ENCODE data around the gene LHX6.

LHX6 gene

GRCh38 chr9:122228568-122229484, at the start of gene LHX6:
TSS of gene LHX6 (minus strand) at chr9:122228957. CDS start at chr9:122228740, 217 bp downstream.
- DNase-seq, result peak; percentile 46

DNA sequence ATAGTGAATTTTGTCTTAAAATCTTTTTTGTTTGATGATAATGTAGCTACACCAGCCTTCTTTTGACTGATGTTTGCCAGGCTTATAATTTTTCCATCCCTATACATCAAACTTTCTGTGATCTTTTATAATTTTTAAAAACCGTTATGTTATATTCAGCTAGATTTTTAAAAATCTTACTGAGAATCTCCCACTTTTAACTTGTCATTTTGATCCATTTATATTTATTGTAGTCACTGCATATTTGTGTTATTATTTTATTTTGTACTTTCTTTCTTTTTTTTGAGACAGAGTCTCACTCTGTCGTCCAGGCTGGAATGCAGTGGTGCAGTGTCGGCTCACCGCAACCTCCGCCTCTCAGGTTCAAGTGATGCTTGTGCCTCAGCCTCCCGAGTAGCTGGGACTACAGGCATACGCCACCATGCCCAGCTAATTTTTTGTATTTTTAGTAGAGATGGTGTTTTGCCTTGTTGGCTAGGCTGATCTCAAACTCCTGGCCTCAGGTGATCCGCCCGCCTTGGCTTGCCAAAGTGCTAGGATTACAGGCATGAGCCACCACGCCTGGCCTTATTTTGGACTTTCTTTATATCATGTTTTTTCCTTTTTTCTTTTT, 48.6 kb upstream of the LHX6 start:
- DNase-seq, result no peak

- DNase-seq, result no peak
Measured at GRCh38 chr9:122276096-122276495, 47.3 kb upstream of the LHX6 start.

- no peak for DNase-seq
Measured at GRCh38 chr9:122274055-122274454, 45.3 kb upstream of the LHX6 start.

DNA sequence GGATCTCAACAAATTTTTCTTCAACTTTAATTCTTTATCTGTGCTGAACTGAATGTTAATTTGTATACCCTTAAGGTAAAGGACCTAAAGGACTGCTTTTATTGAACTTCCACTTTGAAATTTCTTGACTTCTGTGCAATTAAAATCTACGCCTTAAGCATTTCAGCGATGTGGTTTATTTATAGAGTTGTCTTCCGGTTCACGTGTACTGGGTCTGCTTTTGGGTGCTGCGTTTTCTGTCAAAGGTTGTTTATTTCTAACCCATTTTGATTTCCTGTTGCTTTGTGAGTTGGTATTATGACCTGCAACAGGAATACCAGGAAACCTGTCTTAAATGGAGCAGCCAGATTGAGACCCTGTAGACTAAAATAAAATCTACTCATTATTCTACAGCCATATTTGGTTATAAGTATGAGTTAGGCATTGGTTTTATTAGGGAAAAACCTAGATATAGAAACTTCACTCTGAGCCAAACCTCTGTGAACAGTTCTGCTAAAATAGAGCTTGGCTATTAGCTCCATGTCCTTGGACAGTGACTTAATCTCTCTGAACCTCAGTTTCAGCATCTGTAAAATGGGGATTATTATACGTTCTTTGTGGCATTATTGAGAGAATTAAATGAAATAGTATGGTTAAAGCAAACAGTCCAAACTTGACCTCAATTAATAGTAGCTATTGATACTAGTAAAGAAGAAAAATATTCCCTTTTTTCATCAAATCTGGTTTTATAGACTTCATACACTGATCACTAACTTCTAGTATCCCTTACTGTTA, 39.5 kb upstream of the LHX6 start:
- DNase-seq, result no peak

DNA sequence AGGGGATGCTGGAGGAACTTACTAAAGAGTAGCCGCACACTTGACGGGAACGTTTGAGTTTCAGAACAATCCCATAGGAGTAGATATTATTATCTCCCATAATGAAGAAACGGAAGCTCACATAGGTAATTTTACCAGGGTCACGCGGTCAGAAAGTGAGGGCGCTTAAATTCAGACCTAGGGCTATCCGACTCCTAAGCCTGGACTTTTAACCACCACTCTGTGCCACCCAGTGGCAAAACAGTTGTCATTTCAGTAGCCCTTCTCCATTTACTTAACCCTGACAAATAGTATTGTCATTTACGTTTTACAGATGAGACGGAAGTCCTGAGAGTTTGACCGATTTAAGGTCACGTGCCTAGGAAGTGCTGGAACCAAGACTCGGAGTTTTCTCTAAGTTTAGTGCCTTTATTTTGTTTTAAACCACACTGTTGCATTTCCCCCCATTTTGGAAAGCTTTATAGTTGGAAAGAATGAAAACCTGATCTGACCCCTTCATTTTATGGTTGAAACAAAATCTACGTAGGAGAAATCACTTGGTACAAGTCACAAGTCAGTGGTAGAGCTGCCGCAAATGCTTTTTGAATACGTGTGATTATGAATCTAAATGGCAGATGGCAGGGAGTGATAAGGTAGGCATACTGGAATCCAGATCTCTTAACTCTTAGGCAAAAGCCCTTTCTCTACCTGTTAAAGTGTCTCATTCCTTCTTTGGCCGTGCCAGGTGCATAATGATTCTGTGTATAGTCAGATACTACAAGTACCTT, 36.6 kb upstream of the LHX6 start:
- DNase-seq, result no peak

DNA sequence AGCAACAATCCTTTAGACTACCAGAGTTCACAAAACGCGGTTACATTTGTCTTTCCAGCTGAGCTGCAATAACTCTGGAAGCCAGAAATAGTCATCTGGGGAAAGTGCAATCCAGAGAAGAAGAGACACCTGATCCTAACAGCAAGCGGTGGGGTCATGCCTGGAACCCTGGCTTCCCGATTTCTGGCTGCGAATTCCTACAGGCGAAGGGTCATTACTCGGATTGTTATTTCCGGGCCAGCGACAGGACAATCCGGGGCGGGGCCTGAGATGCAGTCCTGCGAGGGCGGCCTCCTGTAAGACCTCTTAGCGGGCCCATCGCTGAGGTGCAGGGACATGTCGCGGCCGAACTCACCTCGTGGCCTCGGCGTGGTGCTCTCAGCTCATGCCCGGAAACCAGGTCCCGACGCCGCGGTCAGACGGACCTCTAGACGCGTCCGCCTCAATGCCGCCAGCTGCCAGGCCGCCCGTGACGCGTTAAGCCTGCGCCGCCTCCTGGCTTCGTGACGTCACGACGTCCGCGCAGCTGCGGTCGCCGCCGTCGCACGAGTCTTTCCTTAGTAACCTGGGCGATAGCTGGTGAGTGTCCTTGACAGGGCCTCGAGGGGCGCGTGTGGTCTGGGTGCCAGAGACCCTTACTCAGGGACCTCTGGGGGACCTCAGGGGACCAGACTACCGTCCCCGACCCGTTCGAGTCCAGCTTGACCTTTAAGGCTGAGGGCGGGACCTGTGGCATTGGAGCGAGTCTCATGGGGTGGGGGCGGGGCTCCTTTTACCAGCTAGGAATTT, 35.8 kb upstream of the LHX6 start, which contains the start of the genes MRRF and RBM18:
MRRF (plus strand) TSS at position 523 of the 789 bp plus-strand sequence. CDS start 6,010 bp downstream, outside the sequence.
RBM18 (minus strand) TSS at position 481 of the 789 bp plus-strand sequence. CDS start 3,348 bp downstream, outside the sequence.
- DNase-seq, result peak; percentile 99

DNA sequence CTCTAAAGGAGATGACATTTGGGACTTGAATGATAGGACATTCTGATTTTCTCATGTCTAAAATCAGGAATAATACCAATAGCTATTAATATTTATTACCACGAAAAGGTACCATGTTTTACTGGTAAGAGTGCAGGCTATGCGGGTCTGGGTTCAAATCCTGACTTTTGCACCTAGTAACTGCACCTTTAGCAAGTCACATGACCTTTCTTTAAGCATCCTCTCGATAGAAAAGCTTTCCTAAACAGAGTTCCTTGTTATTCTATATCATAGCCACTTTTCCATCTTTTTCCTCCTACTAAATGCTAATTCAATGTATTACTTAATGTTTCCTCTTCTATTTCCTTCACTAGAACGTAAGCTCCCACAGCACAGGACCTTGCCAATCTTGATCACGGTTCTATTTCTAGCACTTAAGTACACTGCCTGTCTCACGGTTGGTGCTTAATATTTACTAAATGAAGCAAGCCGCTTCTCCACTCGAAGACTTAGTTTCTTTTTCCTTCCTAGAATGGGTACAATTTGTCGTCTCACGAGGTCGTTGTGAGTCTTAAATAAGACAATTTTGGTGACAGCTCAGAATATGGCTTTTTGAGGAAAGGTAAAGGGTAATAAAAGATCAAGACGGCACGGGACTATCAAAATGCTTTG, 35.1 kb upstream of the LHX6 start:
- DNase-seq, result no peak

DNA sequence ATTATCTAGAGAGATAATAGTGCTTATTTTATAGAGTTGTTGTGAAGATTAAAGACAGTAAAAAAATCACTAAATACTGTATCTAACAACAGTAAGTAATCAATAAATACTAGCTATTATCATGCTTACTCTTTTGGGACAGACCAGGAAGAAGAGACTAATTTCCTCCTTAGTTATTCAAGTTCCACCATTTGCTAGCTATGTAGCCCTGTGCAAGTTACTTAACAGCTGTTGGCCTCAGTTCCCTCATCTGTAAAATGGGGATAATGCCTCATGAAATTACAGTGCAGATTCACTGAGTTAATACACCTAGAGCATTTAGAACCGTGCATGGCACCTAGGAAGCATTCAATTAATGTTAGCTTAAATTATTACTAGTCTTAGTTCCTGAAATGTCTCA, 33.3 kb upstream of the LHX6 start:
- no peak for DNase-seq

DNA sequence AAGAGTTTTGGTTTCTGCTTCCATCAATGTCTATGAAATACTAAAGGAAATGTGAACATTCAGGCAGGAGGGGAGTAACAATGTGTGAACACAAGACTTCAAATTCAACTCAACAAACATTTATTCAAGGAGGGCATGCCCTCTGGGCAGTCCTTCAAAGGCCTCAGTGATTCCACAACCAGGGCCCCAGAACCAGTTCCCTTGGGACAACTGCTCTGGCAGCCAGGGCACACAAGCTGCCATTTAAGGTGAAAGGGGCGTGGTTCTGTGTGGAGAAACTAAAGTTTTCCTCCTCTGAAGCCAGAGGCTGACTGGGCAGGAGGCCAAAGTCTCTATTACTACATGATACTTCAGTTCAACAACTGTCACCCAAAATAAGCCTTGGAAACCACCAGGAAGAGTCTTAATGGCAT, 32.7 kb upstream of the LHX6 start:
- no peak for DNase-seq

GRCh38 chr9:122258886-122259415, 30.2 kb upstream of the LHX6 start:
- DNase-seq, result no peak

DNA sequence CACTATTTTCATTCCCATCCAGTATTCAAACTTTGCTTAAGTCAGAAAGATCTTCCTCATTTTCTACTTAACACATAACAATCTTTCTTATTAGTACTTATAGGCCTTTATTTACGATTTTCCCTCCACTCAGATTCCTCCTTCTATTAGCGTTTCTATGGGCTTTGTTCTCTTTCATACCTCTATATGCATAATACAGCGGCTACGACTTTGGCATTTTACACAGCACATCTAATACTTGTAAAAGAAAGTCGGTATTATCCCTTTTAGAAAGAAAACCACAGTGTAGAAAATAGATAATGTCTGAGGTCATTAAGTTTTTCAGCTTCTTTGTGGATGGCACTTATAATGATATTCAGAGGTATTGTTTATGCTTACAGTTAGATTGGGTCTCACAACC, 27.4 kb upstream of the LHX6 start:
- no peak for DNase-seq

DNA sequence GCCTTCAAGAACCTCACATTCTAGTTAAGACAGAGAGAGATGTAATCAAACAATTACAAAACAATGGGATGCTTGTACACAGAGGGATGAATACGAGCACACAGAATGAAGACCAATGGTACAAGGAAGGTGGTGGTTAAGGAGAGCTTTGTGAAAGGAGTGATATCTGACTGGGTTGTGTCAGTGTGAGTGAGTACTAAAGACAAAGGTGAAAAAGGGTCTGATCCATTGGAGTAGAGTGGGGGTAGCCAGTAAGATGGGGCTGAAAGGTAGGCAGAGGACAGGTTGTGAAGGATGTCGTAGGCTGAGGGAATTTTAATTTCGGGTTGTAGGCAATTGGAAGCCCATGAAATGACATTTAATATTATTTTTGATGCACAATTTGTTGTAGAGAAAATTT, 26.0 kb upstream of the LHX6 start:
- DNase-seq, result no peak

DNA sequence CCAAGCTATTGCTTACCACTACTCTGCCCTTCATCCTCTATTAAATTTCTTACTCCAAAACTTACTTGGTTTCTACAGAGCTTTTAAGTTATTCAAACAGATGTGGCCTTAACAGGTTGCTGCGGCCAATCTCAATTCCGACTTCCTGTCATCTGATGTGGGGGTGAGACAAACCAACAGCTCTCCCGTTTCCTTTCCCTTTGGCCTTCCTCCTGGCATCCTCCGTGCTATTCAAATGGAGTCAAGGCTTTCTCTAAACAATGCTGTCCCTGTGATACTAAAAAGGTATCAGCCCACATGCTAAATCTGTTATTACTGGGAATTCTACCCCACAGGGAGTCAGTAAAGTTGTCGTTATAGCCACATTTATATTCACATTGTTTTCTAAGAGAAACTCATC, 24.0 kb upstream of the LHX6 start:
- DNase-seq, result no peak

GRCh38 chr9:122251351-122251750, 22.6 kb upstream of the LHX6 start:
- DNase-seq, result no peak

DNA sequence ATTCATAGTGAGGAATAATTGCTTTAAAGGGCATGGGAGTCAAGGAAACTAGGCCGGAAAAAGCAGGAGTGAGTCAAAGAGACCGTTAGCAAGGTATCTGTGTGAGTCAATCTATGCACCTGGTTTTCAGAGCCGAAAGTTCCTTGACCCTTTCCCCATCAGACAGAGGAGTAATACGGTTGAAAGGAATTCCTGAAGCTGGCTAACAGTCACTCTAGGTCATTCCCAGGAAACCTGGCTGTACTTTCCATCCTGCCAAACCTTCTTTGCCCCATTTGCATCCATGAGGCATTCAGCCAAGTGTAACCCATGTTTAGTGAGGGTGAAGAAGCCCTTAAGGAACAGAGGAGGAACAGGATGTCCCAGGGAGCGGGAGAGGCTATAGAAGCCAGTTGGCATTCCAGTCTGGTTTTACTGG, 19.7 kb upstream of the LHX6 start:
- DNase-seq, result no peak

DNA sequence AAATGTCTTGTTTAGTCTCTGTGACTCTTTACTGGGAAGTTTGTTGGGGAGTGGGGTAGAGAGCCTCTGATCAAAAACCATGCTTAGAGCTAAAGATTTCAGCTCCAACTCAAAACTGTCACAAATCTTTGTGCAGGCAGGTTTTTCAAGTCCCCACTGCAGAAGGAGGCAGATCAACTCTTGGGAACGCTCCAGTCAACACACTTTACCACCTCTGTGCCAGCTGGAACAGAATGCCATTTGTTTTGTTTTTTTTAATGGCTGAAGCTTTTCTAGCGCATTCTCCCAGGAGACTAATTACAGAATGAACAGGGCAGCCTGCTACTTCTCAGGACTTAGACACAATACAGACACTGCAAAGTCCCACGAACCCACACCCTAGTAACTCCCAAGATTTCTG, 17.9 kb upstream of the LHX6 start:
- no peak for DNase-seq

GRCh38 chr9:122244349-122244748, 15.6 kb upstream of the LHX6 start:
- DNase-seq, result no peak

DNA sequence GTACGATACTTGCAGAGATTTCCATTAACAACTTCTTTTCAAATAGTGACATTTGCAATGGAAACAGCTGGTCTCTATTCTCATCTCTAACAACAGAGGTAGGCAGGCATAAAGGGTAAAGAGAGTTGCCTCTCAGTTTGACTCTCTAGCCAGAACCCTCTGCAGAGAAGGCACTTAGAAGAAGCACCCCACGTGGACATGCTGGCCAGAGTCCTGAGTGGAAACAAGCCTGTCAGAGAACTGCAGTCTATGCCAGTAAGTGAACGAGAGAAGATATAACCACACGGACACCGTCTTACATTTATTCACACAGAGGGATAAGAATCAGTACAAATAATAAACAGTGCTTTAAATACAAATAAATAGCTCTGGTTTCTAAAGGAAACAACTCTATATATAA, 11.0 kb upstream of the LHX6 start:
- no peak for DNase-seq

DNA sequence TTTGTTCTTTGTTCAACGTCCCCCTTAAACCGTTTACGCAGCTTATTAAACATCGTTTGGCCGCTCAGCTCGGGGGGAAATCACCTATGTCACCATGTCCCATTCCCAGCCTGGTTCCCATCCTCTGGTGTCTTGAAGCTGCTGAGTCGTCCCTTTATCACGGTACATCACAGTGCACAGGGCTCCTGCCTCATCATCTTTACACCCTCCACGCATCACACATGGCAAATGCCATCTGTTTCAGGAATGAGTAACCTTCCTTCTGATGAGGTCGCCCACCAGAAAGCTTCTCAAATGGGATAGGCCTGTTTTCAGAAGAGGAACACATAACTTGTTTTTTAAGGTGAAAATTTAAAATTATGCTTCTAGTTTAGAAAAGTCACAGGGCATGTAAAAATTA, 7.9 kb upstream of the LHX6 start:
- DNase-seq, result no peak

Data from retina (tissue), 1 donor.